Breast epithelium (tissue), 4 donors: ENCODE measurements around the gene EDDM13. TPM values are rescaled to one million over a fixed set of nuclear protein-coding genes. Genes with fewer than 3 reads are reported as not detected.

Experiments used
- DNase-seq, 2 donors: peaks; one replicate each; pipeline ENCODE4 v3.0.0-alpha.2; 2019; ENCODE audit warnings: low spot score in 2 of 2
- H3K27ac ChIP-seq, 2 donors: fragments of 200-600 bp; sonication (generic) in 1 of 2; one replicate each; pipeline ENCODE4 v1.5.1; 2016 to 2019; ENCODE audit warnings: mild to moderate bottlenecking in 1 of 2
- H3K27me3 ChIP-seq, 2 donors: fragments of 200-600 bp; sonication (generic) in 1 of 2; one replicate each; pipeline versions ENCODE4 v1.5.1 to v1.6.0; 2017 to 2019; ENCODE audit warnings: control low read depth in 1 of 2, mild to moderate bottlenecking in 1 of 2
- H3K36me3 ChIP-seq: fragments of 200-600 bp; one replicate; pipeline ENCODE4 v1.5.1; 2019
- H3K4me1 ChIP-seq, 2 donors: fragments of 200-600 bp; sonication (generic); one replicate each; pipeline ENCODE4 v1.5.1; 2016 to 2019; ENCODE audit warnings: control low read depth in 1 of 2
- H3K4me3 ChIP-seq, 3 donors: fragments of 200-600 bp; sonication (generic); 1 replicate in 2 of 3; 2 replicates in 1 of 3; pipeline ENCODE4 v1.5.1; 2016 to 2019; ENCODE audit warnings: mild to moderate bottlenecking in 3 of 3, moderate library complexity in 2 of 3
- H3K9me3 ChIP-seq, 2 donors: fragments of 200-600 bp; sonication (generic) in 1 of 2; one replicate each; pipeline ENCODE4 v1.5.1; 2016 to 2019; ENCODE audit warnings: control low read depth in 1 of 2
- POLR2A ChIP-seq: fragments of 450-650 bp; IDR thresholded peaks from one replicate; pipeline ENCODE4 v1.6.1; 2016; ENCODE audit warnings: antibody characterized with exemption, mild to moderate bottlenecking, moderate library complexity
- POLR2AphosphoS5 ChIP-seq, 3 donors: sonication (generic); formaldehyde crosslinking; IDR thresholded peaks; one replicate each; pipeline ENCODE4 v1.6.1; 2017; ENCODE audit warnings: antibody characterized with exemption in 3 of 3
- intact Hi-C: fragments of 100-400 bp; cut with DNase I; formaldehyde crosslinking; loops from one replicate; pipeline ENCODE4 v1.15.1; 2023; ENCODE audit warnings: low total_unique reads
- total RNA-seq, 3 donors: library from RNA; depleted of rRNA; stranded (reverse); fragments of >200 nt; gene quantifications; one replicate each; pipeline ENCODE4 v1.1.0, GENCODE V29; 2016
- TF ChIP-seq, protein P1 (sequence below), 3 donors: fragments of 450-650 bp; IDR thresholded peaks; one replicate each; pipeline ENCODE4 v1.5.1; 2016 to 2017; ENCODE audit warnings: antibody characterized with exemption in 3 of 3, mild to moderate bottlenecking in 3 of 3, moderate library complexity in 3 of 3

EDDM13 gene
- total RNA-seq, 3 donors from 2014 or later: 1.3 TPM; not detected in 2

DNA sequence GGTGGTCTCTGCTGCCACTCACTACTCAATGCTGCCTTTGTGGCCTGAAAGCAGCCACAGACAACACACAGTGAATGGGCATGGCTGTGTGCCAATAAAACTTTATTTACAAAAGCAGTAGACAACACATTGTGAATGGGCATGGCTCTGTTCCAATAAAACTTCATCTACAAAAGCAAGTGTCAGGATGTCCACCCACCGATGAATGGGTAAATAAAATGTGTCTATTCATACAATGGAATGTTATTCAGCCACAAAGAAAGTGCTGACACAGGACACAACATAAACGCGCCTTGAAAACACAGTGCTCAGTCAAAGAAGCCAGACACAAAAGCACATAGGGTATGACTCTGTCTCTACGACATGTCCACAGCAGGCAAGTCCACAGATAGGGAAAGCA, 22.0 kb downstream of the EDDM13 start:
- Histone ChIP-seq H3K9me3 (no peaks in the 10 kb centered on the region), H3K36me3 (no peaks in the 10 kb centered on the region), H3K27ac (no peak overlapping the region), H3K4me3 (no peak overlapping the region), H3K27me3 (no peaks in the 10 kb centered on the region), H3K4me1 (no peaks in the 10 kb centered on the region)
- TF ChIP-seq POLR2AphosphoS5 (IDR thresholded peaks at IDR 0.05) (no peak), POLR2A (no peak)
- TF ChIP-seq, protein P1, sequence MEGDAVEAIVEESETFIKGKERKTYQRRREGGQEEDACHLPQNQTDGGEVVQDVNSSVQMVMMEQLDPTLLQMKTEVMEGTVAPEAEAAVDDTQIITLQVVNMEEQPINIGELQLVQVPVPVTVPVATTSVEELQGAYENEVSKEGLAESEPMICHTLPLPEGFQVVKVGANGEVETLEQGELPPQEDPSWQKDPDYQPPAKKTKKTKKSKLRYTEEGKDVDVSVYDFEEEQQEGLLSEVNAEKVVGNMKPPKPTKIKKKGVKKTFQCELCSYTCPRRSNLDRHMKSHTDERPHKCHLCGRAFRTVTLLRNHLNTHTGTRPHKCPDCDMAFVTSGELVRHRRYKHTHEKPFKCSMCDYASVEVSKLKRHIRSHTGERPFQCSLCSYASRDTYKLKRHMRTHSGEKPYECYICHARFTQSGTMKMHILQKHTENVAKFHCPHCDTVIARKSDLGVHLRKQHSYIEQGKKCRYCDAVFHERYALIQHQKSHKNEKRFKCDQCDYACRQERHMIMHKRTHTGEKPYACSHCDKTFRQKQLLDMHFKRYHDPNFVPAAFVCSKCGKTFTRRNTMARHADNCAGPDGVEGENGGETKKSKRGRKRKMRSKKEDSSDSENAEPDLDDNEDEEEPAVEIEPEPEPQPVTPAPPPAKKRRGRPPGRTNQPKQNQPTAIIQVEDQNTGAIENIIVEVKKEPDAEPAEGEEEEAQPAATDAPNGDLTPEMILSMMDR (IDR thresholded peaks at IDR 0.05): no peak
- intact Hi-C loops: no loop called here
- no peak for DNase-seq

- no peaks in the 10 kb centered on the region for H3K9me3 ChIP-seq
- peak in 1 of 2 donors; percentile 20 for DNase-seq
- peak overlapping the region in 2 of 3 donors; percentile 14 to 25 for H3K4me3 ChIP-seq
- intact Hi-C loops: no loop called here
- H3K27me3 ChIP-seq: no peaks in the 10 kb centered on the region
- H3K36me3 ChIP-seq: no peaks in the 10 kb centered on the region
- TF ChIP-seq POLR2AphosphoS5 (IDR thresholded peaks at IDR 0.05): no peak
- no peak for TF ChIP-seq POLR2A
- TF ChIP-seq, protein P1 (IDR thresholded peaks at IDR 0.05): no peak
- H3K4me1 ChIP-seq: no peaks in the 10 kb centered on the region
- H3K27ac ChIP-seq: peak overlapping the region in 1 of 2 donors; percentile 12
Observed at GRCh38 chr19:56295531-56296455, 23.2 kb downstream of the EDDM13 start.

- Histone ChIP-seq H3K4me1 (no peaks in the 10 kb centered on the region), H3K9me3 (no peaks in the 10 kb centered on the region), H3K27me3 (no peaks in the 10 kb centered on the region), H3K36me3 (no peaks in the 10 kb centered on the region), H3K4me3 (no peak overlapping the region), H3K27ac (no peak overlapping the region)
- TF ChIP-seq, protein P1 (IDR thresholded peaks at IDR 0.05): no peak
- TF ChIP-seq POLR2A (no peak), POLR2AphosphoS5 (IDR thresholded peaks at IDR 0.05) (no peak)
- DNase-seq: no peak
- intact Hi-C loops: no loop called here
Observed at GRCh38 chr19:56297010-56297409, 24.5 kb downstream of the EDDM13 start.

GRCh38 chr19:56299688-56300087, 27.1 kb downstream of the EDDM13 start:
- TF ChIP-seq POLR2A: no peak
- no peak for TF ChIP-seq POLR2AphosphoS5 (IDR thresholded peaks at IDR 0.05)
- TF ChIP-seq, protein P1 (IDR thresholded peaks at IDR 0.05): no peak
- no peak for DNase-seq
- H3K27me3 ChIP-seq: no peaks in the 10 kb centered on the region
- H3K4me3 ChIP-seq: no peak overlapping the region
- no peaks in the 10 kb centered on the region for H3K4me1 ChIP-seq
- H3K9me3 ChIP-seq: no peaks in the 10 kb centered on the region
- no peak overlapping the region for H3K27ac ChIP-seq
- intact Hi-C loops: no loop called here
- H3K36me3 ChIP-seq: no peaks in the 10 kb centered on the region

DNA sequence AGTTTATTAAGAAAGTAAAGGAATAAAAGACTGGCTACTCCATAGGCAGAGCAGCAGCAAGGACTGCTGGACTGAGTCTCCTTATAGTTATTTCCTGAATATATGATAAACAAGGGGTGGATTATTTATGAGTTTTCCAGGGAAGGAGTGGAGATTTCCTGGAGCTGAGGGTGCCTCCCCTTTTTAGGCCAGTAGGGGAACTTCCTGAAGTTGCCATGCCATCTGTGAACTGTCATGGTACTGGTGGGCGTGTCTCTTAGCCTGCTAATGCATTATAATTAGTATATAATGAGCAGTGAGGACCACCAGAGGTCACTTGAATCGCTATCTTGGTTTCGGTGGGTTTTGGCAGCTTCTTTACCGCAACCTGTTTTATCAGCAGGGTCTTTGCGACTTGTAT, 28.6 kb downstream of the EDDM13 start:
- no peaks in the 10 kb centered on the region for H3K36me3 ChIP-seq
- DNase-seq: no peak
- H3K27ac ChIP-seq: no peak overlapping the region
- no peaks in the 10 kb centered on the region for H3K9me3 ChIP-seq
- TF ChIP-seq, protein P1 (IDR thresholded peaks at IDR 0.05): no peak
- no peak for TF ChIP-seq POLR2AphosphoS5 (IDR thresholded peaks at IDR 0.05)
- TF ChIP-seq POLR2A: no peak
- H3K4me1 ChIP-seq: no peaks in the 10 kb centered on the region
- no peaks in the 10 kb centered on the region for H3K27me3 ChIP-seq
- no peak overlapping the region for H3K4me3 ChIP-seq
- intact Hi-C loops: no loop called here
